Muscle of back (tissue), 11 donors: ENCODE measurements around the gene CD300LF. TPM values are rescaled to one million over a fixed set of nuclear protein-coding genes. Genes with fewer than 3 reads are reported as not detected.

ENCODE experiments used
- DNase-seq, 3 donors: peaks; one replicate each; pipeline versions ENCODE4 v3.0.0 to v3.0.0-alpha.2; 2013
- polyA plus RNA-seq, 10 donors: library from polyadenylated mRNA; unstranded; fragments of 120-200 nt; gene quantifications; one replicate each; pipeline ENCODE4 v1.2.1, GENCODE V29; 2013; ENCODE audit not compliant: insufficient read length in 10 of 10

Gene CD300LF
- polyA plus RNA-seq, 10 donors = 0.16 to 0.65 (median 0.35) TPM

DNA sequence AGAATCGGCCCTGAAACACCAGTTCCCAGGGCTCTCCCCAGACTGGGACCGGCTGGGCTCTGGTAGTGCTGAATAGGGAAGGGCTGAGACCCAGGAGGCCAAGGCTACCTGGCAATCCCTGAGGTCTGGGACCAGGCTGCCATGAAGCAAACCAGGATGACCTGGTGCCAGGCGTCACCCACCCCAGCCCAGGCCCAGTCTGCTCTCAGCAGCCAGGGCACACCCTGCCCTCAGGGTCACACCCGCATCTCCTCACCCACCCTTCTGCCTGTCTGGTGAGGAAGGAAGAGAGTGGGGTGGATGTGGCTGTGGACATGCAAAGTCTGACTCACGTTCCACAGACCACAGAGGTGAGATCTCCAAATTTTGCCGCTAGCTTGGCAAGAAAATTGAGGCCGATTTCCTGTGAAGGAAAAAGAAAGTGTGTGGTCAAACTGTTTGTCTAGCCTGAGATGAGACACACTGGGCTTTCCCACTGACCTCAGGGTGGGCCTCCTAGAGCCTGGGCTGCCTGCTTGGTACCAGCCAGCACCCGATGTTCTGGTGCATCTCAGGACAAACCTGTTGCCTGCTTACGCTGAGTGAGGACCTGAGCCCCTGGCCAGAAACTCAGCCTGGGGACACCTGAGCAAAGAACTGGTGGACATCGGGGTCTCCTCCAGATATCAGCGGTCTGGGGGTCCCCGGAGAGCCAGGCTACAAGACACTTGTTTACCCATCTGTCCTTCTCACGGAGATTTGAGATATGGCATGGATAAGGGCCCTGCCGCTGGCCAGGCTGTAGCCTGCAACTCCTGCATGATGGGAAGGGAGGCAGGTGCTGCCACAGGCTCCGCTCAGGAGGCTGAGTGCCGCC, 18.0 kb upstream of the CD300LF start:
- no peak for DNase-seq

DNA sequence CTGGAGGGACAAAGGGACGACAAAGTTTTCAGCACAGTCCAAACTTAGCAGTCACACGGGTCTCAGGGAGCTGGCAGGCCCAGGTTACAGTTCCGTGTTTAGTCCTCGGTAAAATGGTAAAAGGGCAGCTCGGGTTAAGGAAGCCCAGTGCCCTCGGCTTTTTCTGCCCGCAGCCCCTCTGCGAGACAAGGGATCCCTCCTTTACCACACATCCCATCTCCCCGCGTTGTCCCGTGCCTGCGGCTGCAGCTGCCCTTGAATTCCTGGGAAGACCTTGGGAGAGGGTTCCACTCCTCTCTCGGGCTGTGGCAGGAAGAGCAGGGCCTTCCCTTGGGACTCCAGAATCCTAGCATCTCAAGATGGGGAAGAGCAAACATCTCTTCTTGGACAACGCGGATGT, 17.1 kb upstream of the CD300LF start:
- DNase-seq = no peak

DNA sequence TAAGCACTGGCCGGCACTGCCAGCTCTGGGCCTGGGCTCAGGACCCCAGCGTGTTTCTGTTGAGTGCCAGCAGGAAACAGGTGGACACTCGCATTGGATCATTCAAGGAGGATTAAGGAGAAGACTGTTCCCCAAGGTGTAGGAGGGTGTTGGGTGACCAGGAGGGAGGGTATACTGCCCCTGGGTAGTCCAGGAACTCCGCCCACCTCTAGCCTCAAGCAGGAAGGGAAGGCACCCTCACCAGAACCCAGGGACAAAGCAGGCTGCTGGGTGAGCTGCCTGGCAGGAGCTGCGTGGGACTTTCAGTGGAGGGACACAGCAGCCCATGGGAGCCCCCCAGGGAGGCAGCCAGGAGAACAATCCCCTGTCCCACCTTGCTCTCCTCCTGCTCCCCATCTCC, 16.6 kb upstream of the CD300LF start:
- no peak for DNase-seq

DNA sequence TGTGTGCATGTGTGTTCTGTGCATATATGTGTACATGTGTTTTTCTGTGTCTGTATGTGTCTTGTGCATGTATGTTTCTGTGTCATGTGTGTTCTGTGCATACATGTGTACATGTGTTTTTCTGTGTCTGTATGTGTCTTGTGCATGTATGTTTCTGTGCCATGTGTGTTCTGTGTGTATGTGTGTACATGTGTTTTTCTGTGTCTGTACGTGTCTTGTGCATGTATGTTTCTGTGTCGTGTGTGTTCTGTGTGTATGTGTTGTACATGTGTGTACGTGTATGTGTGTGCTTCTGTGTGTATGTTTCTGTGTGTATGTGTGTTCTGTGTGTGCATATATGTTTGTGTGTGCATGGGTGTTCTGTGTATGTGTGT, 16.0 kb upstream of the CD300LF start:
- DNase-seq = no peak

DNA sequence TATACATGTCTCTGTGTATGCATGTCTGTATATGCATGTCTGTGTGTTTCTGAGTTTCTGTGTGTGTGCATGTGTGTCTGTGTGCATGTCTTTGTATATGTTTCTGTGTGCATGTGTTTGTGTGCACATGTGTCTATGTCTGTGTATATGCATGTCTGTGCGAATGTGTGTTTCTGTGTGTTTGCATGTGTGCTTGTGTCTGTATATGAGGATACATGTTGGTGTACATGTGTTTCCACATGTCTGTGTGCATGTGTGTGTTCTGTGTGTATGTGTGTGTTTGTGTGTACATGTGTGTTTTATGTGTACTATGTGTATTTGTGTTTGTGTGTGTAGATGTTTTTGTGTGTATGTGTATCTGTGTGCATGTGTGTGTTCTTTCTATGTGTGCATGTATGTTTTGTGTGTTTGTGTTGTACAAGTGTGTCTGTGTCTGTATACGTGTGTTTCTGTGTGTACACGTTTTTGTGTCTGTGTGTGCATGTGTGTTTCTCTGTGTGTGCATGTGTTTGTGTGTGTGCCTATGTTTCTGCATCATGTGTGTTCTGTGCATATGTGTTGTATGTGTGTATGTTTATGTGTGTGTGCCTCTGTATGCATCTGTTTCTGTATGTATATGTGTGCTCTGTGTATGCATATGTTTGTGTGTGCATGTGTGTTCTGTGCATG, 15.4 kb upstream of the CD300LF start:
- no peak for DNase-seq

DNA sequence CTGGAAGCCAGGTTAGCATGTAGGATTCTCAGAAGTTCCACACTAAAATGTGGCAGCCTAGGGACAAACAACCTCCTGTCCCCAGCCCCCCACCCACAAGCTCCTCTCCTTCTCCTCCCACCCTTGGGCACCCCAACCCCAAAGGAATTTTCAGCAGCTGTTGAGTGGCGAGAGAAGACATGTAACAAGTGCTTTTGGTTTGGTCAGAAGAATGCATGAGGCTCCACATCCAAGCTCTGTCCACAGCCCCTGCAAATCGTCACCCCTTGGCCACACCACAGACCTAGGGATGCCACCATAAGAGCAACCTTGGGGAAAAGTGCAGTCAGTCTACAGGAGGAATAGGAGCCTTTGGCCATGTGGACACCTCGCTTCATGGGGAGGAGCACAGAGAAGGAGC, 12.4 kb upstream of the CD300LF start:
- no peak for DNase-seq

DNA sequence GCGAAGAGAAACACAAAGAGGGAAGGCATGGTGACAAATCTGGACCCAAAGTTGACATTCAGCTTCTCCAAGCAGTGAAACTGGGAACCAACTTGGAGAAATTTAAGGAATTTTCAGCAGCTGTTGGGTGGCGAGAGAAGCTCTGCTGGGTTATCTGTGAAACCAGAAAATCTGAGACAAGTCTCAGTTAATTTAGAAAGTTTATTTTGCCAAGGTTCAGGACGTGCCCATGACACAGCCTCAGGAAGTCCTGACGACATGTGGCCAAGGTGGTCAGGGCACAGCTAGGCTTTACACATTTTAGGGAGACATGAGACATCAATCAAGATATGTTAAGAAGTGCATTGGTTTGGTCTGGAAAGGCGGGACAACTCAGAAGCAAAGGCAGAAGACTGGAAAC, 11.2 kb upstream of the CD300LF start:
- DNase-seq = no peak

DNA sequence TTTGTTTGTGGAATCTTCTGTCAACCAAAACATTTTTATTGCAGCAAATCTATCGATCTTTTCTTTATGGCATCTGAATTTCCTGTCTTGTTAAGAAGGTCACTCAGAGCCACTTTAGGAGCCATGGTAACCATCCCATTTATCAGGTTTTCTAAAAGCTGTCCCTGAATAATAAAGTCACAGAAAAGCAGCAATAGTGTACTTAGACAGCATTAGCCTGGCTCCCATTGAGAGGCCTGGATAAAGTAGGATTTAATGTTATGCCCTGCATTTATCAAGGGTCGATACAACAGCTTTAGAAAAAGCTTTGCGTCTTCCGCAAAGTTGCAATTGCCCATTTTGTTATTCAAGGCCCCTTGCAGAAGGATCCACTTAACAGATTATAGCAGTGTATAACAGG, 10.1 kb upstream of the CD300LF start:
- no peak for DNase-seq

DNA sequence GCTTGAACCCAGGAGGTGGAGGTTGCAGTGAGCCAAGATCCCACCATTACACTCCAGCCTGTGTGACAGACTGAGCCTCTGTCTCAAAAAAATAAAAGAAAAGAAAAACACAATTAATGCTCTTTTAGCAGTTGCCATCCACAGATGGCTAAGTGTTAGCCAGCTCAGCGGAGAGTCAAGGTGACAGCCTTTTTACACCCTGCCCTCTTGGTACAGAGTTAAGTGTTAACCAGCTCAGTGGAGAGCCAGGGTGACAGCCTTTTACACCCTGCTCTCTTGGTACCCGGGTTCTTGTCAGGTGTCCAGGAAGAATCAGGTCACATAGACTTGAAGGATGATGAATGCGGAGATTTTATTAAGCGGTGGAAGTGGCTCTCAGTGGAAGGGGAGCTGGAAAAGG, 7.8 kb upstream of the CD300LF start:
- DNase-seq = no peak

DNA sequence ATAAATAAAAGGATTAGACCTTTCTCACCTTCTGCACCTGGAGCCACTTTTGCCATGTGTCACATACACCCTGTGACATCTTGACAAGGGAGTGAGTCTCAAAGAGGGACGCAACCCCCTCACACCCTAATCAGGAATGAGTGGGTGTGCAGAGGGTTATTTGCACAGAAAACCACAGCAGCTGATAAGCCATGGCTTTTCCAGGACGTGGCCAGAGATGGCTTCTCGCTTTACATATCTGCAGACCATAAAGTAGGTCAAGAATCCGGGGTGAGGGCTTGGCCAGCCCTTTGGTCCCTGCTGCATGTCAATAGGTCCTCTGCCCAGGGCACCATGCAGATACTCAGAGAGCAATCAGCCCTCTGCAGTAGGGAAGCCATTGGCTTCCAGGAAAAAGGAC, 2.4 kb upstream of the CD300LF start:
- no peak for DNase-seq

DNA sequence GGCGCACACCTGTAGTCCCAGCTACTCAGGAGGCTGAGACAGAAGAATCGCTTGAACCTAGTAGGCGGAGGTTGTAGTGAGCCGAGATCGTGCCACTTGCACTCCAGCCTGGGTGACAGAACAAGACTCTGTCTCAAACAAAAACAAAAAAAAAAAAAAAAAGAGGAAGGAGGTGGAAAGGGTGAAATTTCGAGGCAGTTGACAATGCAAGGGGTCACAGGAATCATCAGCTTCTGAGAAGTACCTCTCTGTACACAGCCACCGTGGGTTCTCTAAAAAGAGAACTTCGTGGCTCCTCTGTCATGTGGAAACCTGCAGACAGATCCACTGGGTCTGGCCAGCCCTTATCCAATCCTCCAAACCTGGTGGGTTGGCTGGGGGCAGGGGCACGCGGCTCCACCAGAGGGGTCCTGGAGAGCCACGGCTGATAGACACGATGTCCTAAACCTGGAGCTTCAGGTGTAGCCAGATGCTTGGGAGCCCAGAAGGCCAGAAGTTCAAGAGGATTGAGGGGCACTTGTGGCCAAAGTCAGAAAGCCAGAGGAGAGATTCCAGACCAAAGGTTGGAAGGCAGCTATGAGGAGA, 540 bp upstream of the CD300LF start:
- DNase-seq = no peak

DNA sequence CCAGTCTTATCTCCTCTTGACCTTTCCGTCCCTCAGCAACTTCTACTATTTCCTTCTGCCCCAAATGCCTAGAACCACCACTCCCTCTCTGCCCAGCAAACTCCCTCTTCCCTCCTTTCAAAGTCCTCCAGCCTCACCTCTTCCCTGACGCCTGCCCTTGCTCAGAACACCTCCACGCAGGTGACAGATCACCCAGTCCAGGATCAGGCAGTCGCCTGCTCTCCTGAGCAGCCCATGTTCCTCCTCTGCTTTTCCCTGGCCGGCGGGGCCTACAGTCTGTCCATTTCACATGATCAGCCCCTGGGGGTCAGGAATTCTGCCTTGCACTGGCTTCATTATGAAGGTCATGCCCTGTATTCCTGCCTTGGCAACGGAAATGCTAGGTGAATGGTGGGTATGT, 422 bp downstream of the CD300LF start:
- no peak for DNase-seq

DNA sequence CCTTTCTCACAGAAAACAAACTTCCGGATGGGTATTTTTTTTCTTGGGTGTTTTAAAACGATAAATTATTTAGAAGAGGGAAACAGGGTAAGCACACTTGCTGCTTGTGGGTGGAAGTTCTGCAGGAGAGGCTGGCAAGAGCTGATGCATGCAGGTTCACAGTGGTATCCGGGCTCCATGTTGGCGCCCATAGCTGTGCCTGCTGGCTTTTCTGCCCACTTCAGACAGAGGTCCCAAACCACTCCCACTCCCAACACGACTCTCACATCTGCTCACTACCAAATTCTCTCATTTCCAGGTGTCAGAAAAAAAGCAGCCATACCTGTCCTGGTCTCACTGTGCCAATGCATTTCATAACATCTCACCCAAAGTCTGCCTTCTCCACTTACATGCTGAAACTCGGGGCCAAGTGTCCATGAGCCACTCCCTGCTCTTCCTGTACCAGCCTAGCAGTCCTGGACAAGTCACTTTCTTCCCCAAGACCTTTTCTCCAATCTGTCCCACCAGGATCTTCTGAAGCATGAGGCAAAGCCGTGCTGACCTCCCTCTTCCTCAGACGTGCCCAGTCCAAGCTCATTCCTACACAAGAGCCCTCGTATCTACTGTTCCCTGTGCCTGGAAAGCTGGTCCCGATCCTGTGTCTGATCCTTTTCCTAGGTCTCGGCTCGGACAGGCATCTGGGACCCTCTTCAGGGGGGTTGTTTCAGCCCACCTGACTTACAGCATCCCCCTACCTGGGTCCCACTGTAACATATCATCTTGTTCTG, 1.5 kb downstream of the CD300LF start:
- no peak for DNase-seq

DNA sequence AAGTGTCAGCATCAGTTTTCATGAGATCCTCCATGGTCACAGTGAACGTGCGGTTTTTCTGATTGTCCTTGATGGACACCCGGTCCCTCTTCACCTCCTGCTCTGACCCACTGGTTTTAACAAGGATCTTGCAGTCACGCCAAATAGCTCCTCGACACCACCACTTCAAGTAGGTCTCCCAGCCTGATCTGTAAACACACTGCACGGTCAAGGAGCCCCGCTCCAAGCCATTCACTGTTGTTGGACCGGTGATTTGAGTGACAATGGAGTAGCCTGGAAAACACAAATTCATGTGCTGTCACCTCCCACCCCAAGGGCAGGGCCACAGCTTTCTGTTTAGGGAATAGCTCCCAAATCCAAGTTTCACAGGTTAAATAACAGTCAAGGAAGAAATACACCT, 8.2 kb downstream of the CD300LF start:
- DNase-seq = no peak

DNA sequence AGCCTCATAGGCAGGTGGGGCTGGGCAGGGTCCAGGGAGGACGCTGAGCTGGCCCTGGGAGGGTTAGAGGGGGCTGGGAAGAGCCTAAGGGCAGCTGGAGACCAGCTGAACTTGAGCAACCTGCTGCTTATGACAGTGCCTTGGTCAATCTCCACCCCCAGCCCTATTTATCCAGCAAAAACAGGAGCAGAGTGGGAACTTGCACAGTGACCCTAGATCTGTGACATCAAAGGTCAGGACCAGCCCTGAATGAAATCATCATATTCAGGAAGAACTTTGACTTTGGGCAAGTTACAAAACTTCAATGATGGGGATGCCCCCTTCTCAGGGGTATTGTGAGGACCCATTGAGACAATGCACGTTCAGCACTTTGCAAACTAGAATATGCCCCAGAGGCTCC, 9.4 kb downstream of the CD300LF start:
- no peak for DNase-seq

DNA sequence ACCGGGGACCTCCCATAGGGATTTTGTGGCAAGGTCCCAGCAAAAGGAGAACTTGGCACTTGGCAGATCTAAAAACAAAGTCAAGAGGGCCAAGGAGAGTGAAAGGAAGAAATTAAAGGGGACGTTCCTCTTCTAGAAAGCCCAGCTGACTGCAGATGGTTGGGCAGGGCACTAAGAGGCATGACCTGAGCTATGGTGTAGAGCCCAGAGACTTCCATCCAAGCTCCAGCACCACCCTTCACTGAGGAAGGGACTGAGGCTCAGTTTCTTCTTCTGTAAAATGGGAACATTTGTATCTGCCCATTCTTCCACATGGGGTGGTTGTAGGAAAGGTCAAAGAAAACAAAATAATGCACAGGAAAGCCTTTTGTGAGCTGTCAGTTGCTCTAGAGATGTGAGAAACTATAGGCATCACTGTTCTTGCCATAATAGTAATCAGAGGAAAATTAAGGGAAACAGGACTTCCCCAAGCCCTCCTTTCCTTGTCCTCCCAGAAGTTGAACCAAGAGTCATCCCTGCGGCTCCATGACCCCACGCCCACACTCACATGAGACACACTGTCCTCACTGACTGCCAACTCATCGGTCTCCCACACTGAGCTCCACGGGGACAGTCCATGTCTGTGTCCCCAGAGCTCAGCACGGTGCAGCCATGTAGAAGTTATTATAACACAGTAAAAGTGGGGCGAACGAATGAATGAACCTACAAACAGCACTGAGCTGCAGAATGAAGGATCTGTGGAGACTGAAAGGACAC, 10.4 kb downstream of the CD300LF start:
- no peak for DNase-seq

DNA sequence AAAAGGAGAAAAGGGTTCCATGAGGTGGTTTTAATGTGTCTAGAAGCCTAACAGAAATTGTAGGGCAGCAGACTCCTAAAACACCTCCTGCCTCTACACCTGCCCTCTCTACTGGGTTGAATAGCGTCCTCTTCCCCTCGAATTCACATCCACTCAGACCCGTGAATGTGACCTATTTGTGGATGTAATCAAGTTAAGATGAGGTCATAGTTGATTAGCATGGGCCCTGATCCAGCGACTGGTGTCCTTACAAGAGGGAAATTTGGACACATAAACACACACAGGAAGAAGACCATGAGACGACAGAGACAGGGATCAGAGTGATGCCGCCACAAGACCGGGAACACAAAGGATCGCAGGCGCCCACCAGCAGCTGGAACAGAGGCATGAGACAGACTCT, 13.5 kb downstream of the CD300LF start:
- DNase-seq = no peak

DNA sequence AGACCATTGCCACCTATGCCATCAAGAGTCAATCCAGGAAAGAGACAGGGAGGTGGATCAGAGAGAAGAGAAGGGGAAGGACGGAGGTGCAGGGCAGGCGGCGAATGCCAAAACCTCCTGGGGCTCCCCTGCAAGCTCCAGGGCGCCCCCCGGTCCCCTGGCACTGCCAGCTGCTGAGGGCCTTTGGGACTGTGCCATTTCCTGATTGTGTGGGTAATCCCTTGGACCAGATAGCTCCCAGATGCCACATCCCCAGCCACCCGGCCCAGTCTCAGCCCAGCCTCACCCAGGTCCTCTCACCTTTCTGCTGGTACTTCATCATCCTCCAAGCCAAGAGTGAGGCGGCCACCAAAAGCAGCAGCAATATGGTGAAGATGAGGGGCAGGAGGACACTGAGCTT, 14.7 kb downstream of the CD300LF start:
- DNase-seq = no peak

DNA sequence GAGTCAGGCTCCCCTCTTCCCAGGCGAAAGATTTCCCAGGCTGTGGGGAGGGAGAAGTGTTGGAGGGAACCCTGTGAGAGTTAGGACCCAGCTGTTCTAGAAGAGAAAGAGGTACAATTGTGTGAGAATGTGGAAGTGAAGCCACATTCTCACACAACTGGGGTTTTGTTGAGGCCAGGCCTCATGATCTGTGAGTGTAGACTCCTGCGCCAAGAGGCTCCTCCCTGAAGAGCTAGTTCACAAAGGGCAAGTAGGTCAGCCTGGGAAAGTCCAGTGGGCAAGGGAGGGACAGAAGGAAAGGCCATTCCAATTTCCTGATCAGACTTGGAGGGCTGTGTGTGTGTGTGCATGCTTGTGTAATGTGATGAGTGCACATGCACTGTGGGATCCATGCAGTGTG, 15.2 kb downstream of the CD300LF start:
- no peak for DNase-seq

DNA sequence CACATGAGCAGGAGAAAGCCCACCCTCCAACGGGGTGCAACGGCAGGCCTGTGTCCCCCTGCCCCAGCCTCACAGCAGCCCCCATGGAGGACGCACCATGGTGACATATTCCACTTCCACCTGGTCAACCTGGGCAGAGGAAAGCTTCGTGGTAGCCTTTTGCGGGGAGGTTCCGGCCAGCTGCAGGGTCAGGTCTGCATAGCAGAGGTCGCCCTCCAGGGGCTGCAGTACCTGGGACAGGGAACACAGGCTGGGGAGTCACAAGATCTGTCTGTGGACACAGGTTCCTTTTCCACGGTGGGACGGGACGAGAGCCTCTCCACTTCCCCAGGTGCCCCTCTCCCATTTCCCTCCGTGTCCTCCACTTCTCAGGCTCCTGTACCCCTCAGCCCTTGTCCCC, 17.1 kb downstream of the CD300LF start:
- DNase-seq = no peak

DNA sequence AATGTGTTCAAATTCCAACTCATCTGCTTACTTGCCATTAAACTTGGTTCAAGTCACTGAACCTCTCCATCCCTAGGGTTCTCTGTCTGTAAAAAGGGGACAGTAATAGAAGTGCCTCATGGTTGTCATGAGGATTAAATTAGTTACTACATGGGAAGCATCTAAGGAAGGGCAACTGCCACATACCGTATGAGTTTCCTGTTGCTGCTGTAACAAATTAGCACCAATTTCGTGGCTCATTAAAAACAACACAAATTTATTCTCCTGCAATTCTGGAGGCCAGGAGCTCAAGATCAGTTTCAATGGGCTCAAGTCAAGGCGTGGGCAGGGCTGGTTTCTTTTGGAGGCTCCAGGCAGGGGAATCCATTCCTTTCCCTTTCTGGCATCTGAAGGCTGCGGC, 18.6 kb downstream of the CD300LF start:
- no peak for DNase-seq

DNA sequence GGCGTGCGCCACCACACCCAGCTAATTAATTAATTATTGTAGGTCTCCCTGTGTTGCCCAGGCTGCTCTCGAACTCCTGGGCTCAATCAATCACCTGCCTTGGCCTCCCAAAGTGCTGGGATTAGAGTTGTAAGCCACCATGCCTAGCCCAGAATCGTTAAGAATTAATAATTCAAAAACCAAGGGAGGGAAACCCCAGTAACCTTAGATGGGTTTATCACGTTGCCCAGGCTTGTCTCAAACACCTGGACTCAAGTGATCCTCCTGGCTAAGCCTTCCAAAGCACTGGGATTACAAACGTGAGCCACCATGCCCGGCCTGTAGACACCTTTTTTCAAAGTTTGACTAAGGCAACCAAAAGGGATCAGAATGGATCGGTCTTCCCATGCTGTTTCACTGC, 21.6 kb downstream of the CD300LF start:
- DNase-seq = no peak
